Measurements from ENCODE around the gene OR6N2. TPM values are rescaled to one million over a fixed set of nuclear protein-coding genes. Genes with fewer than 3 reads are reported as not detected.

OR6N2 gene
- total RNA-seq, 1 donor from 2014 or later, result not detected

- DNase-seq (ENCODE audit: low spot score), result no peak
Measured at GRCh38 chr1:158754420-158754819, 26.6 kb downstream of the OR6N2 start, which contains the start of gene OR6K6. TSS of gene OR6K6 (plus strand) at chr1:158754720. CDS start at chr1:158754888, 168 bp downstream.

GRCh38 chr1:158752155-158752712 is 28.8 kb downstream of the OR6N2 start:
- no peak for DNase-seq (ENCODE audit: low spot score)

GRCh38 chr1:158735848-158736247 is 45.2 kb downstream of the OR6N2 start:
- no peak for DNase-seq (ENCODE audit: low spot score)

GRCh38 chr1:158732524-158732923 is 48.5 kb downstream of the OR6N2 start:
- DNase-seq (ENCODE audit: low spot score), result no peak

DNA sequence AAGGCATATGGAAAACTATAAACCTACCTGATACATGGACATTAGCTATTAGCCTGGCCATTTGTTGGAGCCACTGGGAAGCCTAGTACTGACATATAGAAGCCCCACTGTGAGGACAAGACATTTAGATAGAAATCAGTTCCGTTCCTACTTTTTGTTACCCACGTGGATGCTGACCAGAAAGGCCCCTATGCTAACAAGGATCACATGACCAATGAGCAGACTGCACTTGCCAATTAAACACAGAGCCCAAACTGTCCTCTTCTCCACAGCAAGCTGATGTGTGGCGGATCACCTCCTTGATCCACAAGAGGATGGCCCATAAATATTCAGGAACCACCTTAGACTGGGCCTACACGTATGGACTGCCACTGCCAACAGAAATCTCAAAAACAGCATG is 49.3 kb downstream of the OR6N2 start:
- no peak for DNase-seq (ENCODE audit: low spot score)

GRCh38 chr1:158730453-158730852 is 50.6 kb downstream of the OR6N2 start:
- DNase-seq (ENCODE audit: low spot score), result no peak

DNA sequence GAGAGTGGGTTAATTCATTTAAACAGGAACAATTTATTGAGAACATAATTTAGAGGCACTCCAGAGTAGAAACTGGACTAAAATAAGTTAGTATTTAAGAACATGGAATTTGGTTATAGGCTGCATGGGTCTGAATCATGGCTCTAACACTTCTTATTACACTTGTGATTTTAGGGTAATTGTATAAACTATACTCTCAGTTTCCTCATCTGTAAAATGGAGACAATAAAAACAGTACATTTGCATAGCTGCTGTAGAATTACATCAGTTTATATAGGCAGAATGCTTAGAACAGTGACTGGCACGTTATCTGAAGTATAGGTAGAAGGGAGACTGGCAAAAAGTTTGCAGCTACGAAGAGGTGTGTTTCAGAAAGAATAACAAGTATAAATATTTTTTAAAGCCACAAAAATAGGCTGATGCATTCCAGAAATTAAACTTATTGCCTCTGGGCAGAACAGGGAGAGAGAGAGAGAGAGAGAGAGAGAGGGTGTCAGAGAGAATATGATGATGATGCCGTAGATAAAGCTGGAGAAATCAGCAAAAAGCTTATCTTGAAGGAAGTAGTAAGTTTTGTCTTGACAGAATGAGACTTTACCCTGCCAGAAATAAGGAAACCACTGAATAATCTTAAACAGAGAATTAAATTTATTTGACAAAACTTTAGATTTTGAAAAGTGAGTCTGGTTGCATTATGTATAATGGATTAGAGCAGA is 52.3 kb downstream of the OR6N2 start:
- DNase-seq (ENCODE audit: low spot score), result no peak

- no peak for DNase-seq (ENCODE audit: low spot score)
Measured at GRCh38 chr1:158724442-158724841, 56.6 kb downstream of the OR6N2 start.

Other genes starting within 250 kb of the OR6N2 start
- gene OR6Y1, start 226.8 kb downstream of the OR6N2 start, total RNA-seq, result not detected
- not detected for gene OR6P1, start 210.6 kb downstream of the OR6N2 start, total RNA-seq
- not detected for gene OR10X1, start 201.3 kb downstream of the OR6N2 start, total RNA-seq
- gene OR10Z1, start 175.9 kb downstream of the OR6N2 start, total RNA-seq, result not detected
- gene SPTA1, start 94.5 kb downstream of the OR6N2 start, total RNA-seq, result 0.23 TPM
- not detected for gene OR6K2, start 80.6 kb downstream of the OR6N2 start, total RNA-seq
- not detected for gene OR6K3, start 60.5 kb downstream of the OR6N2 start, total RNA-seq
- gene OR6K6, start 26.5 kb downstream of the OR6N2 start, total RNA-seq, result not detected
- not detected for gene OR6N1, start 9.0 kb downstream of the OR6N2 start, total RNA-seq
- gene MNDA, start 50.1 kb upstream of the OR6N2 start, total RNA-seq, result 3.8 TPM
- gene PYHIN1, start 150.3 kb upstream of the OR6N2 start, total RNA-seq, result 3.2 TPM
- 42.4 TPM for gene IFI16, start 228.7 kb upstream of the OR6N2 start, total RNA-seq